ENCODE results near the gene SUCLG1.

GRCh38 chr2:84388921-84389490 is 70.1 kb downstream of the SUCLG1 start:
- TF ChIP-seq POLR2A (IDR thresholded peaks at IDR 0.05) (no peak), CTCF (IDR thresholded peaks at IDR 0.05) (no peak), POLR2AphosphoS5 (IDR thresholded peaks at IDR 0.05) (no peak), EP300 (IDR thresholded peaks at IDR 0.05) (no peak)
